Loucy (cell line): ENCODE data around the gene PLEK.

ENCODE experiments used
- H2AFZ ChIP-seq: fragments of 200-600 bp; sonication (generic); 2 replicates; pipeline ENCODE4 v1.6.0; 2016; ENCODE audit warnings: antibody characterized with exemption, mild to moderate bottlenecking, low read length, moderate library complexity
- H3F3A ChIP-seq: fragments of 200-600 bp; 2 replicates; pipeline ENCODE4 v1.6.0; 2016; ENCODE audit warnings: antibody characterized with exemption, low read depth, mild to moderate bottlenecking
- H3K27me3 ChIP-seq: fragments of 200-600 bp; sonication (generic); 2 replicates; pipeline ENCODE4 v1.6.1; 2014; ENCODE audit warnings: low read length, mild to moderate bottlenecking; ENCODE audit not compliant: insufficient read depth, poor library complexity, severe bottlenecking
- H3K36me3 ChIP-seq: fragments of 200-600 bp; sonication (generic); 2 replicates; pipeline ENCODE4 v1.6.1; 2016; ENCODE audit warnings: low read length; ENCODE audit not compliant: insufficient read depth
- H3K4me1 ChIP-seq: fragments of 200-600 bp; sonication (generic); 2 replicates; pipeline ENCODE4 v1.5.1; 2014; ENCODE audit warnings: low read length, mild to moderate bottlenecking; ENCODE audit not compliant: insufficient read depth, poor library complexity, severe bottlenecking
- H3K4me2 ChIP-seq: fragments of 200-600 bp; sonication (generic); 2 replicates; pipeline ENCODE4 v1.6.0; 2014; ENCODE audit warnings: antibody characterized with exemption, low read length, low read depth, mild to moderate bottlenecking; ENCODE audit not compliant: poor library complexity, severe bottlenecking
- H3K4me3 ChIP-seq: fragments of 200-600 bp; sonication (generic); 2 replicates; pipeline ENCODE4 v1.5.1; 2014; ENCODE audit warnings: low read length, mild to moderate bottlenecking, mixed read lengths; ENCODE audit not compliant: poor library complexity, severe bottlenecking
- H3K79me2 ChIP-seq: fragments of 200-600 bp; sonication (generic); 2 replicates; pipeline ENCODE4 v1.6.1; 2014; ENCODE audit warnings: low read length; ENCODE audit not compliant: insufficient read depth
- H3K9ac ChIP-seq: fragments of 200-600 bp; sonication (generic); 2 replicates; pipeline ENCODE4 v1.6.0; 2014; ENCODE audit warnings: mild to moderate bottlenecking, low read depth, low read length, moderate library complexity; ENCODE audit not compliant: poor library complexity, severe bottlenecking
- H3K9me2 ChIP-seq: fragments of 200-600 bp; sonication (generic); replicated peaks from 2 replicates; pipeline ENCODE4 v1.6.1; 2016; ENCODE audit warnings: low read depth, low read length, mixed read lengths
- H3K9me3 ChIP-seq: fragments of 200-600 bp; sonication (generic); 2 replicates; pipeline ENCODE4 v1.6.1; 2014; ENCODE audit warnings: mild to moderate bottlenecking, antibody characterized with exemption, low read length, low read depth; ENCODE audit not compliant: insufficient read depth
- H4K20me1 ChIP-seq: fragments of 200-600 bp; sonication (generic); 2 replicates; pipeline ENCODE4 v1.6.0; 2014; ENCODE audit warnings: antibody characterized with exemption, low read length, mild to moderate bottlenecking; ENCODE audit not compliant: insufficient read depth, poor library complexity, severe bottlenecking
- EZH2phosphoT487 ChIP-seq: fragments of 200-600 bp; IDR thresholded peaks from 2 replicates; pipeline ENCODE4 v1.6.1; 2018; ENCODE audit warnings: antibody characterized with exemption, mild to moderate bottlenecking, moderate library complexity, borderline replicate concordance
- TF ChIP-seq, protein P1 (sequence below): fragments of 200-600 bp; sonication (generic); conservative IDR thresholded peaks from 2 replicates; pipeline ENCODE4 v1.5.1; 2014; ENCODE audit warnings: mild to moderate bottlenecking, antibody characterized with exemption, low read length

PLEK gene

DNA sequence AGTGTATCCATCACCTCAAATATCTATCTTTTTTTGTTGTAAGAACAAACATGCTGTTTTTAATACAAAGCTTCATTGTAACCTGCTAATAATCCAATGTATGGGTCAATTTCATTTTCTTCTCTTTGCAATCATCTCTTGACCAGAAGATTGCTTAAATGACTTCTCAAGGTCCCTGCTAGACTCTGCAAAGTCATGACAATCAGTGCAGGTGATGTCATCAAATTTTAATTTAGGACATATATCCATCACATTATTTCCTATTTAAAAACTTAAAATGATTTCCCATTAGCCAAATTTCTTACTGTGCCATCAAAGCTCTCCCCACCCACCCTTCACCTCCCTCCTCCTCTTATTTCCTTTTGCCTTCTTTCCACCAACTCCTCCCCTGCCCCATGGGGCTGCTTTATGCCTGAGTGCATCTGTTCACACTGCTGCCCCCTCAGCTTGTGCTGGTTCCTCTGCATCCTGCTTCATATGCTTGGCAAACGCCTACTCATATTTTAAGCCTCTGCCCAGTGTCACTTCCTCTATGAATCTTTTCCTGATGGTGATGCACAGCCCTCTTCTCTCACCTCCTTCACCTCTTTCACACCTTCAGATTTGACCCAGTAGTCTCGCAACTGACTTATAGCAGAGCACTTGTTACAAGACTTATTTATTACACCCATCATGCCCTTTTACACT, 20.3 kb downstream of the PLEK start:
- Histone ChIP-seq H3K9me3 (no peaks in the 10 kb centered on the region), H3K4me1 (peaks cover 44% of the 10 kb centered on the region), H3K27me3 (no peaks in the 10 kb centered on the region), H3K9ac (no peak overlapping the region), H3K36me3 (no peaks in the 10 kb centered on the region), H3F3A (0 out of 2 replicates have a peak, but pooled peaks cover 2% of the 10 kb centered on the region), H3K4me2 (peak overlapping the region; percentile 9), H3K9me2 (no peaks in the 10 kb centered on the region), H3K4me3 (no peak overlapping the region), H3K79me2 (no peaks in the 10 kb centered on the region), H4K20me1 (no peaks in the 10 kb centered on the region), H2AFZ (no peak overlapping the region)
- TF ChIP-seq, protein P1, sequence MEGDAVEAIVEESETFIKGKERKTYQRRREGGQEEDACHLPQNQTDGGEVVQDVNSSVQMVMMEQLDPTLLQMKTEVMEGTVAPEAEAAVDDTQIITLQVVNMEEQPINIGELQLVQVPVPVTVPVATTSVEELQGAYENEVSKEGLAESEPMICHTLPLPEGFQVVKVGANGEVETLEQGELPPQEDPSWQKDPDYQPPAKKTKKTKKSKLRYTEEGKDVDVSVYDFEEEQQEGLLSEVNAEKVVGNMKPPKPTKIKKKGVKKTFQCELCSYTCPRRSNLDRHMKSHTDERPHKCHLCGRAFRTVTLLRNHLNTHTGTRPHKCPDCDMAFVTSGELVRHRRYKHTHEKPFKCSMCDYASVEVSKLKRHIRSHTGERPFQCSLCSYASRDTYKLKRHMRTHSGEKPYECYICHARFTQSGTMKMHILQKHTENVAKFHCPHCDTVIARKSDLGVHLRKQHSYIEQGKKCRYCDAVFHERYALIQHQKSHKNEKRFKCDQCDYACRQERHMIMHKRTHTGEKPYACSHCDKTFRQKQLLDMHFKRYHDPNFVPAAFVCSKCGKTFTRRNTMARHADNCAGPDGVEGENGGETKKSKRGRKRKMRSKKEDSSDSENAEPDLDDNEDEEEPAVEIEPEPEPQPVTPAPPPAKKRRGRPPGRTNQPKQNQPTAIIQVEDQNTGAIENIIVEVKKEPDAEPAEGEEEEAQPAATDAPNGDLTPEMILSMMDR, result peak; percentile 30; the same call in 1 of the 2 replicates
- no peak for TF ChIP-seq EZH2phosphoT487

DNA sequence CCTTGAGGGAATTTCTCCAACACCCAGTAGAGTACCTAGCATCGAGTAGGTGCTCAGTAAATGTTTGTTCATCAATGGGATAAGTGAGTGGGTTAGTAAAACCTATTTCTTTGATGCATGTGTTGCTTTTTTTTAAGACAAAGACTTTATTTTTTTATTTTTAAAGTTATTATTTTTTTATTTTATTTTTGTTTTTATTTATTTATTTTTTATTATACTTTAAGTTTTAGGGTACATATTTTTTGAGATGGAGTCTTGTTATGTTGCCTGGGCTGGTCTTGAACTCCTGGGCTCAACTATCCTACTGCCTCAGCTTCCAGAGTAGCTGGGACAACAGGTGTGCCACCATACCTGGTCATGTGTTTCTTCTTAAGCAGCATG, 20.8 kb downstream of the PLEK start:
- Histone ChIP-seq H3K4me2 (peak overlapping the region; percentile 9), H3K4me3 (no peak overlapping the region)

DNA sequence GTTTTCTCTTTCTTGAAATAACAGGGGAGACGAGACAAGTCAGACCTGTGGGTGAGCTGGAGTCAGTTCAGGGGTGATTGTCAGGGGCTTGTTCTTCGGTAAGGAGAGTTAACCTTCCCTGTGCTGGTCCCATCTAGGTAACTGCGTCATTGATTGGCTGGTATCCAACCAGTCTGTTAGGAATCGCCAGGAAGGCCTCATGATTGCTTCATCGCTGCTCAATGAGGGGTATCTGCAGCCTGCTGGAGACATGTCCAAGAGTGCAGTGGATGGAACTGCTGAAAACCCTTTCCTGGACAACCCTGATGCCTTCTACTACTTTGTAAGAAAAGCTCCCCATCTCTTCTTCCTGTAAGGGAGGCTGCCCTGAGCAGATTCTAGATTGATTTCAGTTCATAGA, 21.3 kb downstream of the PLEK start:
- TF ChIP-seq, protein P1, result no peak
- no peak for TF ChIP-seq EZH2phosphoT487
- Histone ChIP-seq H3K9me3 (no peaks in the 10 kb centered on the region), H3F3A (0 out of 2 replicates have a peak, but pooled peaks cover 2% of the 10 kb centered on the region), H3K9me2 (no peaks in the 10 kb centered on the region), H3K36me3 (no peaks in the 10 kb centered on the region), H3K9ac (no peak overlapping the region), H3K4me2 (no peak overlapping the region), H3K4me3 (no peak overlapping the region), H3K4me1 (peaks cover 54% of the 10 kb centered on the region), H3K27me3 (no peaks in the 10 kb centered on the region), H4K20me1 (no peaks in the 10 kb centered on the region), H3K79me2 (no peaks in the 10 kb centered on the region), H2AFZ (no peak overlapping the region)

More for the DNA sequence above, 20.8 kb downstream of the PLEK start:
- no peaks in the 10 kb centered on the region for H3K27me3 ChIP-seq
- H3K9me2 ChIP-seq, result no peaks in the 10 kb centered on the region
- TF ChIP-seq, protein P1, result no peak
- no peak for TF ChIP-seq EZH2phosphoT487
- H3K4me1 ChIP-seq, result peaks cover 50% of the 10 kb centered on the region
- H3K9me3 ChIP-seq, result no peaks in the 10 kb centered on the region
- no peak overlapping the region for H3K9ac ChIP-seq
- no peaks in the 10 kb centered on the region for H3K79me2 ChIP-seq
- H2AFZ ChIP-seq, result no peak overlapping the region
- no peaks in the 10 kb centered on the region for H3K36me3 ChIP-seq
- no peaks in the 10 kb centered on the region for H4K20me1 ChIP-seq
- H3F3A ChIP-seq, result 0 out of 2 replicates have a peak, but pooled peaks cover 2% of the 10 kb centered on the region
